Skin epidermis (tissue), 12 donors: ENCODE measurements around the gene TMEM204.

Experiments used
- H3K27ac ChIP-seq, 21 experiments: fragments of 200-600 bp; sonication (generic) in 11 of 21; one replicate each; pipeline ENCODE4 v1.5.0; 2020; ENCODE audit warnings: mild to moderate bottlenecking in 3 of 21, inconsistent platforms in 2 of 21, moderate library complexity in 2 of 21
- H3K4me3 ChIP-seq, 7 experiments: fragments of 200-600 bp; sonication (generic) in 2 of 7; one replicate each; pipeline ENCODE4 v1.5.0; 2020; ENCODE audit warnings: inconsistent platforms in 2 of 7, mild to moderate bottlenecking in 2 of 7, moderate library complexity in 1 of 7

Gene TMEM204

DNA sequence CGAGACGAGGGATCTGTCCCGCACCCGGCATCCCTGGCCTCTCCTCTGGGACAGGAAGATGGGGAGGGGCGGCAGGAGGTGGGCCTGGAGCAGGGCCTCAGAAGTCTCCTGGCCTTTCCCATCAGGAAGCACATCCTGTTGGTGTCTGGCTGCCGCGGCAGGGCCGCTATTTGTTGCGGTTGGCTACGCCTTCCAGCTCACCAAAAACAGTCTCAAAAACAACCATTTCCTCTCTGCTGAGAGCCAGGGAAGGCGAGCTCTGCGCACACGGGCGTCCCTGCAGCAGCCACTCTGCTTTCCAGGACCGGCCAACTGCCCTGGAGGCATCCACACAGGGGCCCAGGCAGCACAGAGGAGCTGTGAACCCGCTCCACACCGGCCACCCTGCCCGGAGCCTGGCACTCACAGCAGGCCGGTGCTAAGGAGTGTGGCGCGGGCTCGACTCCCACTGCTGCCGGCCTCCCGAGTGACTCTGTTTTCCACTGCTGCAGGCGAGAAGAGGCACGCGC is at the start of gene TMEM204:
Gene TMEM204, plus strand, starts transcription at position 224 of the 509 bp plus-strand sequence. CDS start 610 bp downstream, outside the sequence.
- peak within 1 kb of the TSS; percentile 51 to 96 (median 88) for H3K27ac ChIP-seq
- H3K4me3 ChIP-seq = peak within 1 kb of the TSS; percentile 32 to 56 (median 47)

- Histone ChIP-seq H3K4me3 (no peak overlapping the region), H3K27ac (no peak overlapping the region)
These were observed 47.5 kb upstream of the TMEM204 start for GRCh38 chr16:1485847-1486496.

DNA sequence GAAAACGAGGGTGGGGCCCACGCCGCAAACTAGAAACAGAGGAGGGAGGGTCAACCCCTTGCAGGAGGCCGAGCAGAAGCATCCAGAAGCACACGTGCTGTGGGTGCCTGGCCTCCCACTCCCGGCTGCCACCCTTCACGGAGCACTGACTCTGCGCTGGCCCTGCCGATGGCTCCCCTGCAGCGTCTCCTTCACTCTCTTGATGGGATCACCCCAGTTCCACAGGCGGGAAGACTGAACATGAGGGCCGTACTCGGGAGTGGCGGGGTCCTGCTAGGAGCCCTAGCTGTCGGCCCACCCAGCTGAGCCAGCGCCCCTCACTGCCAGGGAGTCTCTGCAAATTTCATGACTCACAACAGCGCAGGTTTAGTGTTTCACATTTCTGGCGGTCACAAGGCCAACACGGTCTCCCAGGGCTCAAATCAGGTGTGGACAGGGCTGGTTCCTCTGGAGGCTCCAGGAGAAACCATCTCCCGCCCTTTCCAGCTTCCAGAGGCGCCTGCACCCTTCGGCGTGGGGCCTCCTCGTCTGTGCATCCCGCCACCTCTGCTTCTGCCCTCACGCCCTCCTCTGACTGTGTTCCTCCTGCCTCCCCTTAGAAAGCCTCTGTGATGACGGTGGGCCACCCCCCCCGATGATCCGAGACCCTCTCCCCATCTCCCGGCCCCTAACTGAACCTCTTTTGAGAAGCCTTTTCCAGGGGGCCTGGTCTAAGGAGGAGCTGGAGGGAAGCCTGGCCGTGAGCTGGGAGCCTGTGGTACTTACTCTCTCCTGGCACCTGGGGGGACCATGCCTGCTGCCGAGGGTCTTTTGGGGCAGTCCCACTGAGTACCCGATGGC is 46.7 kb upstream of the TMEM204 start:
- Histone ChIP-seq H3K27ac (no peak overlapping the region), H3K4me3 (no peak overlapping the region)

DNA sequence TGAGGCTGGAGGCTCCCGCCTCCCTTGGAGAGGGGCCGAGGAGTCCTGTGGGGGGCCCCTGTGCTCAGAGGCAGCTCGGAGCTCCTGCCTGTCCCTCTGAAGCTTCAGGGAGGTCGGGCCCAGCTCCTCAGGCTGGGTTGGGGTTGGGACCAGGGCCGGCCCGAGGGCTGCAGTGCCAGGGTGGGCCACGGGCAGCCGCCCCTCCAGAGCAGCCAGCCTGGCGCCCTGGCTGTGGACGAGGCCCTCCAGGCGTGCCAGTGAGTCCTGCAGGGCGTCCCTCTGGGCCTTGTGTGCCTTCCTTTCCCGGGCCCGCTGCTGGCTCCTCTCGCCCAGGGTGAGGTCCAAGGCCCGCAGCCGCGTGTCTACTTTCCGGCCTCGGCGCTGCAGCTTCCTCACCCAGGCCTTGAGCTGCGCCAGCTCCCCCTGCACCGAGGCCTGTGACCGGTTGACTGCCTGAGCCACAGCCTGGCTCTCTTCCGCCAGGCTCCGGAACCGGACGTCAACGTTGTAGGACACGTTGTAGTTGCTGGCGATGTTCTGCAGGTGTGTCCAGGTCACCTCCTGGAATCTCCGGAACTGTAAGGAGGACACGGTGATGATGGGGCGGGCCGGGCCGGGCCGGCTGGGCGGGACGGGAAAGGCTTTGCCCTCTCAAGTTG is 45.9 kb upstream of the TMEM204 start:
- H3K27ac ChIP-seq = no peak overlapping the region
- no peak overlapping the region for H3K4me3 ChIP-seq

DNA sequence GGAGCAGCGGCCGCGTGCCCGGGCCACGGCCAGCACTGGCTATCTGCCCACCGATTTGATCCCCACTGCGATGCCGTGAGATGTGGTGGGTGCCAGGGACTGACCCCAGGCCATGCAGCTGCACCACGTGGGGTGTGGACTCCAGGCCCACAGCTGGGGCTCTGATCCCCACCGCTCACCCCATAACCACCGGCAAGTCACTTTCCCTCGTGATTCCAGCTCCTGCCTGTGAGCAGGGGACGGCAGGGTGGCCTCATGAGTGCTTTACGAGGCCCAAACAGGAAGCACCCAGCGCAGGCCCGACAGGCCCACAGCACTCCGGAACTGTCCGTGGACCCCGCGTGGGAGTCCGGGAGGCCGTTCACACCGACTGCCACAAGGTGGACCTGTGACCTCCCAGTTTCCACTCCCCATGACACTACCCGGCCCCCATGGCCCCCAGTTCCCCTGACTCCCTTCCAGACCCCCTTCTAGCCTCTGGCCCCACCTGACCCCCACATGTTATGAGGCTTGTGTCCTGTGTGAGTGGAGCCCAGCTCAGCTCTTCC is 45.3 kb upstream of the TMEM204 start:
- H3K4me3 ChIP-seq = no peak overlapping the region

GRCh38 chr16:1488619-1489018 is 44.8 kb upstream of the TMEM204 start, which contains the start of gene PTX4:
TSS of gene PTX4 (minus strand) at chr16:1488944. CDS start at chr16:1488909, 35 bp downstream.
- H3K4me3 ChIP-seq = no peak within 1 kb of the TSS
- H3K27ac ChIP-seq = no peak within 1 kb of the TSS

More for the DNA sequence above, 45.3 kb upstream of the TMEM204 start:
- no peak overlapping the region for H3K27ac ChIP-seq

DNA sequence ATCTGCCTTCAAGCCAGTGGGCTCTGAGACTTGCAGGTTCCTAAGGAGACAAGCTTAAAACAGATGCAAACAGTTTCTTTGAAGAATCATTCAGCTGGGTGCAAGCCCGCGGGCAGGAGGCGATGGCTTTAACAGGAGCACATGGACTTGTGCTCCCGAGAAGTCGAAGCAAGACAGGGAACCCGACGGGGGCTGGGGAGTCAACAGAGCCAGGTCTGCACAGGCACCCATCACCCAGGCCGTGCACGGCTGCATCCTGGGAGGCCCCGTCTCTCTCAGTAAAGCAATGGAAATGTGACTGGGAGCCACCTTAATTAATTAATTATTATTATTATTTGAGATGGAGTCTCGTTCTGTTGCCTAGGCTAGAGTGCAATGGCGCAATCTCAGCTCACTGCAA is 44.4 kb upstream of the TMEM204 start:
- Histone ChIP-seq H3K27ac (no peak overlapping the region), H3K4me3 (no peak overlapping the region)

- Histone ChIP-seq H3K4me3 (no peak overlapping the region), H3K27ac (no peak overlapping the region)
These were observed 42.1 kb upstream of the TMEM204 start for GRCh38 chr16:1491327-1491726.

GRCh38 chr16:1492082-1492922 is 41.2 kb upstream of the TMEM204 start:
- peak overlapping the region in 19 of 21 experiments; percentile 86 to 99 (median 94) for H3K27ac ChIP-seq

DNA sequence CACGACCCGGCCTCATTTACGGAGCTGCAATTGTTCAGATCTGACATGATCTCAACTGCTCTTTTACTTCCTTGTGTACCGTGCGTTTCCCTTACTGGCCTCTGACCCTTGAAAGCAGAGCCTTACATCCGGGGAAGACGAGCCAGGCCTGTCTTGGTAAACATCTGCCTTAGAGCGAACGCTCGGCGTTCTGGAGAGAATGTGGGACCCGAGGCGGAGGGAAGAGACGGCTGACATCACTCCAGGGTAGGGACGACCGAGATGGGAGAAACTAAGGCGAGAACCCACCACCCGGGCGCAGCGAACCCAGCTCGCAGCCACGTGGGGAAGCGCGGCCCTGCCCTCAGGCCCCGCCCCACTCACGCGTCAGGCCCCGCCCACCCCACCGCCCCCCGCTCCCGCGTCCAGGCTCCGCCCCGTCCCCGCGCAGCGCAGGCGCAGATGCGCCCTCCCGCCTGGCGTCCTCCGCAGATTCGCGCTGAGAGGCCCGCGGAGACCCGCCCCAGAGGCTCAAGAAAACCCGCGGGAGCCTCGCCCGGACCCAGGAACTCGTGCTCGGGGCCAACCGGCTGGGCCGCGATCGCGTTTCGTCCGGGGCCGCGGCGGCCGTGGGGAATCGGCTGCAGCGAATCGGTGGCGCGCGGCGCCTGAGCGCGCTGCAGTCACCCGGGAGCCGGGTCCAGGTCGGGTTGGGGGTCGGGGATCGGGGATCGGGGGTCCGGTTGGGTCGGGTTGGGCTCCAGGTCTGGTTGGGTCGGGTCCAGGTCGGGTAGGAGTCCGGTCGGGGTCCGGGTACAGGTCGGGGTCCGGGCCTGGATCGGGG is 40.3 kb upstream of the TMEM204 start, which contains the start of gene TELO2:
Gene TELO2, plus strand, starts transcription at position 438 of the 823 bp plus-strand sequence. CDS start 922 bp downstream, outside the sequence.
- H3K4me3 ChIP-seq = peak within 1 kb of the TSS; percentile 51 to 90 (median 80)
- H3K27ac ChIP-seq = peak within 1 kb of the TSS; percentile 48 to 99 (median 94)

More at GRCh38 chr16:1492082-1492922, 41.2 kb upstream of the TMEM204 start:
- peak overlapping the region in 6 of 7 experiments; percentile 51 to 90 (median 84) for H3K4me3 ChIP-seq

GRCh38 chr16:1493746-1494094 is 39.7 kb upstream of the TMEM204 start:
- H3K4me3 ChIP-seq = peak overlapping the region; percentile 51 to 90 (median 80)
- peak overlapping the region; percentile 48 to 99 (median 94) for H3K27ac ChIP-seq

GRCh38 chr16:1494129-1494640 is 39.3 kb upstream of the TMEM204 start:
- H3K27ac ChIP-seq = peak overlapping the region in 15 of 21 experiments; percentile 85 to 99 (median 95)
- H3K4me3 ChIP-seq = peak overlapping the region; percentile 51 to 90 (median 80)

DNA sequence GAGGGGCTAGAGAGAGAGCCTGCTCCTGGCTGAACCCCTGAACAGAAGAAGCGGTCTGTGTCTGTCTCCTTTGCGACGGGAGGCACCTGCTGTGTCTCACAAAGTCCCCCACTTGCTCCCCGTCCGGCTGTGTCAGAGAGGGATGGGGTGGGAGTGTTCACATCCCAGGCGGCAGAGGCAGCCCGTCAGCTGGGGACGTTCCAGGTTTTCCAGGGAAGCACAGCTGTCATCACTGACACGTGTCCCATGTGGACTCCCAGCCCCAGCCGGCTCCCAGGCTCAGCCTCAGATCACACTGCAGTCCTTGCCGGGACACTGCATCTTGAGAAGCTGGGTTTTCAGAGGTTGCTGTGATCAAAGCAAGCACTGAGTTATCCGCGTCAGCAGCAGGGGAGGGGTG is 38.8 kb upstream of the TMEM204 start:
- no peak overlapping the region for H3K4me3 ChIP-seq
- no peak overlapping the region for H3K27ac ChIP-seq

DNA sequence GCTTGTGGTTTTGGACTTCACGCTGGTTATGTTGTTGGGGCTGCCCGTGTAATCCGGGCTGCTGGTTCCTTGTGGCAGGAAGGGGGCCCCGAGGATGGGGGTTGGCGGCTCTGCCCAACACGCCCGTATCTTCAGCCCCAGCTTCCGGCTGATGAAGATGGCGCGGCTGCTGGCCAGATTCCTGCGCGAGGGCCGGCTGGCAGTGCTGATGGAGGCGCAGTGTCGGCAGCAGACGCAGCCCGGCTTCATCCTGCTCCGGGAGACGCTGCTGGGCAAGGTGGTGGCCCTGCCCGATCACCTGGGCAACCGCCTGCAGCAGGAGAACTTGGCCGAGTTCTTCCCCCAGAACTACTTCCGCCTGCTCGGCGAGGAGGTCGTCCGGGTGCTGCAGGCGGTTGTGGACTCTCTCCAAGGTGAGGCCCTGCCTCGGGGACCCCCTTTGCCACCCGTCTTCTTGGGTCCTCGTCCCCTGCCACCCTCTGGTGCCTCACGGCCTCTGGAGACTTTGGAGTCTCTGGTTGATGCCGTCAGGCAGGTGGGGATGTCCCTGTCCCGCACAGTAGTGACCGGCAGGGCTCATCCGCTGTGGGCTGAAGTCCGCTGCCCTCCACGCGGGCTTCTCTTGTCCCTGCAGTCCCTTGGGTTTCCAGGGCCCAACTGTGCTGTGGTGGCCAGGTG is 38.1 kb upstream of the TMEM204 start:
- Histone ChIP-seq H3K4me3 (no peak overlapping the region), H3K27ac (no peak overlapping the region)

GRCh38 chr16:1495889-1496262 is 37.6 kb upstream of the TMEM204 start:
- no peak overlapping the region for H3K27ac ChIP-seq
- no peak overlapping the region for H3K4me3 ChIP-seq

DNA sequence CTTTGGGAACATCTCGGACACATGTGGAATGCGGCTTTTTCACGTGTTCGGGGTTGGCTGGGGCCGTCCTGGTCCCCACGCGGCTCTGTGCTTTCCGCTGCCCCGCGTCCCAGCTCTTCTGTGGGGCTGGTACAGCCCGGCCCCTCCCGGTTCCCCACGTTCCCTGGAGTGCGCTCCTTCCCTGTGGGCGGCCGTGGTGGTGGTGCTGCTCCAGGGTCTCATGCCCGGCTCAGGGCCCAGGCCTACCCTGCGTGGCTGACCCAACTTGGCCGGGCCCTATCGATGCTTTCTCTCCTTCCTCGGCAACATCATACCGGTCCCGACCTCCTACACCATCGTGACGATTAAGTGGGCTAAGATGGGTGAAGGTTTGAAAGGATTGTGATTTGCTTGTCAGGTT is 37.0 kb upstream of the TMEM204 start:
- H3K27ac ChIP-seq = no peak overlapping the region
- H3K4me3 ChIP-seq = no peak overlapping the region

DNA sequence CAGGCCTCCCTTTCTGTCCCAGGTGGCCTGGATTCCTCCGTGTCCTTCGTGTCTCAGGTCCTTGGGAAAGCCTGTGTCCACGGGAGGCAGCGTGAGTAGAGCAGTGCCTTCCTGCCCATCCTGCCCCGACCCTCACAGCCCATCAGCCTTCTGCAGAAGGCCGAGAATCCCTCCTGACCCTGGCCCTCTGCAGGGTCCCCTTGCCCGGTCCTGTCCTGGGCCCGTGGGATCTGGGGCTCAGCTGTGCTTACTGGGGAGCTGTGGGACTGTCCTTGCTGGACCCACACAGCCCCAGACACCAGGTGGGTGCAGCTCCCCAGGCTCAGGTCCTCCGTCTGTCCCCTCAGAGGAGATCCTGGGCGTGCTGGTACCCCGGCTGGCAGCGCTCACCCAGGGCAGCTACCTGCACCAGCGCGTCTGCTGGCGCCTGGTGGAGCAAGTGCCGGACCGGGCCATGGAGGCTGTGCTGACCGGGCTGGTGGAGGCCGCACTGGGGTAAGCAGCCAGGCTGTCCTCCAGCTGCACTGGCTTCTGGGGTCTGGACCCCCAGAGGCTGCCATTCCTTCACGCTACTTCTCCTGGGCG is 36.4 kb upstream of the TMEM204 start:
- Histone ChIP-seq H3K4me3 (no peak overlapping the region), H3K27ac (no peak overlapping the region)
